GM18517 (cell line): Measurements from ENCODE around the gene PRKCE.

ENCODE experiments used
- ATAC-seq: cut with Tn5 transposase; IDR thresholded peaks from one replicate; pipeline ENCODE4 v1.9.1; 2021; ENCODE audit warnings: mild to moderate bottlenecking, moderate library complexity; ENCODE audit not compliant: unreplicated experiment

PRKCE gene

GRCh38 chr2:46173030-46173429 lies 521.6 kb downstream of the PRKCE start:
- ATAC-seq = no peak

- ATAC-seq = no peak
These were observed 522.3 kb downstream of the PRKCE start for GRCh38 chr2:46173636-46174250.

GRCh38 chr2:46174345-46175170 lies 523.1 kb downstream of the PRKCE start:
- no peak for ATAC-seq

GRCh38 chr2:46175419-46175818 lies 523.9 kb downstream of the PRKCE start:
- ATAC-seq = no peak

GRCh38 chr2:46177461-46178089 lies 526.1 kb downstream of the PRKCE start:
- ATAC-seq = no peak

- peak; percentile 60 for ATAC-seq
These were observed 527.7 kb downstream of the PRKCE start for GRCh38 chr2:46179037-46179621.

- no peak for ATAC-seq
These were observed 528.7 kb downstream of the PRKCE start for GRCh38 chr2:46180189-46180588.

- no peak for ATAC-seq
These were observed 529.8 kb downstream of the PRKCE start for GRCh38 chr2:46181306-46181705.

GRCh38 chr2:46181789-46182530 lies 530.5 kb downstream of the PRKCE start:
- ATAC-seq = no peak

- no peak for ATAC-seq
These were observed 532.0 kb downstream of the PRKCE start for GRCh38 chr2:46183426-46183825.

- ATAC-seq = no peak
These were observed 533.5 kb downstream of the PRKCE start for GRCh38 chr2:46184794-46185583.

- ATAC-seq = peak; percentile 91
These were observed 535.7 kb downstream of the PRKCE start for GRCh38 chr2:46187112-46187618.

GRCh38 chr2:46188041-46188716 lies 536.7 kb downstream of the PRKCE start:
- no peak for ATAC-seq

GRCh38 chr2:46193356-46193755 lies 541.9 kb downstream of the PRKCE start:
- ATAC-seq = no peak

GRCh38 chr2:46193855-46194254 lies 542.4 kb downstream of the PRKCE start:
- ATAC-seq = no peak

GRCh38 chr2:46194856-46195255 lies 543.4 kb downstream of the PRKCE start:
- ATAC-seq = no peak

GRCh38 chr2:46195819-46196218 lies 544.3 kb downstream of the PRKCE start:
- ATAC-seq = no peak

- no peak for ATAC-seq
These were observed 545.5 kb downstream of the PRKCE start for GRCh38 chr2:46196871-46197462.

- no peak for ATAC-seq
These were observed 546.2 kb downstream of the PRKCE start for GRCh38 chr2:46197672-46198071.
